Smooth muscle cell (in vitro differentiated cells): Measurements from ENCODE around the gene SPAG7. TPM values are rescaled to one million over a fixed set of nuclear protein-coding genes. Genes with fewer than 3 reads are reported as not detected.

Source experiments
- DNase-seq: peaks from one replicate; lab custom pipeline; 2025; ENCODE audit not compliant: unreplicated experiment; lab: John Stamatoyannopoulos, UW
- H2AFZ ChIP-seq: fragments of 200-600 bp; sonication (generic); 2 replicates; pipeline ENCODE4 v1.6.0; 2016; ENCODE audit warnings: antibody characterized with exemption, low read depth, mild to moderate bottlenecking
- H3F3A ChIP-seq: fragments of 200-600 bp; sonication (generic); 2 replicates; pipeline ENCODE4 v1.6.0; 2017; ENCODE audit warnings: antibody characterized with exemption, low read depth
- H3K27ac ChIP-seq: fragments of 200-600 bp; sonication (generic); 2 replicates; pipeline ENCODE4 v1.5.1; 2016; ENCODE audit warnings: low read depth, mild to moderate bottlenecking
- H3K27me3 ChIP-seq: fragments of 200-600 bp; sonication (generic); 2 replicates; pipeline ENCODE4 v1.6.1; 2016; ENCODE audit warnings: low read depth, mild to moderate bottlenecking
- H3K36me3 ChIP-seq: fragments of 200-600 bp; sonication (generic); 2 replicates; pipeline ENCODE4 v1.5.1; 2016; ENCODE audit warnings: low read depth
- H3K4me1 ChIP-seq: fragments of 200-600 bp; sonication (generic); 2 replicates; pipeline ENCODE4 v1.5.1; 2016; ENCODE audit warnings: low read depth
- H3K4me2 ChIP-seq: fragments of 200-600 bp; sonication (generic); 2 replicates; pipeline ENCODE4 v1.6.0; 2016; ENCODE audit warnings: mild to moderate bottlenecking
- H3K4me3 ChIP-seq: fragments of 200-600 bp; sonication (generic); 2 replicates; pipeline ENCODE4 v1.5.1; 2016; ENCODE audit warnings: mild to moderate bottlenecking
- H3K79me2 ChIP-seq: fragments of 200-600 bp; sonication (generic); 2 replicates; pipeline ENCODE4 v1.6.0; 2016; ENCODE audit warnings: low read depth, mild to moderate bottlenecking
- H3K9ac ChIP-seq: fragments of 200-600 bp; sonication (generic); 2 replicates; pipeline ENCODE4 v1.6.0; 2016; ENCODE audit warnings: low read depth
- H3K9me3 ChIP-seq: fragments of 200-600 bp; sonication (generic); replicated peaks from 2 replicates; pipeline ENCODE4 v1.5.1; 2016; ENCODE audit warnings: low read depth
- H4K20me1 ChIP-seq: fragments of 200-600 bp; sonication (generic); 2 replicates; pipeline ENCODE4 v1.6.0; 2016; ENCODE audit warnings: low read depth
- CTCF ChIP-seq: fragments of 200-600 bp; sonication (generic); IDR thresholded peaks from 2 replicates; pipeline ENCODE4 v1.5.1; 2017; ENCODE audit warnings: borderline replicate concordance, mild to moderate bottlenecking, antibody characterized with exemption; ENCODE audit not compliant: insufficient read depth, poor library complexity, severe bottlenecking
- WGBS: methylation state at CpG from one replicate; pipeline ENCODE4 v1.1.7; 2016; ENCODE audit warnings: low lambda C conversion rate; 5-methylcytosine and 5-hydroxymethylcytosine counted together
- polyA plus RNA-seq: library from polyadenylated mRNA; unstranded; fragments of >200 nt; fragmentation: Nextera tagmentation; extraction: Ambion mirVana; gene quantifications from 2 replicates; pipeline ENCODE4 v1.2.1, GENCODE V29; 2016
- total RNA-seq: library from RNA; depleted of rRNA; stranded (reverse); fragments of >200 nt; gene quantifications from 2 replicates; pipeline ENCODE4 v1.2.3, GENCODE V29; 2014

Gene SPAG7
- total and polyA plus RNA-seq, 2 experiments from 2014 or later, result 70.7 to 192 TPM

- no peak for DNase-seq
- no peak overlapping the region for H3K9ac ChIP-seq
- H4K20me1 ChIP-seq, result no peaks in the 10 kb centered on the region
- H3K27me3 ChIP-seq, result no peaks in the 10 kb centered on the region
- no peaks in the 10 kb centered on the region for H3K9me3 ChIP-seq
- no peak overlapping the region for H3K4me2 ChIP-seq
- WGBS, result 79% methylated on average over 10 of the region's 10 CpGs
- H3K27ac ChIP-seq, result no peak overlapping the region
- H3F3A ChIP-seq, result no peaks in the 10 kb centered on the region
- H2AFZ ChIP-seq, result no peak overlapping the region
- H3K4me1 ChIP-seq, result peaks cover under 1% of the 10 kb centered on the region
- H3K79me2 ChIP-seq, result no peaks in the 10 kb centered on the region
- H3K36me3 ChIP-seq, result no peaks in the 10 kb centered on the region
- peak; percentile 16 for TF ChIP-seq CTCF
- H3K4me3 ChIP-seq, result no peak overlapping the region
Measured at GRCh38 chr17:4956493-4957061, 11.0 kb downstream of the SPAG7 start.

GRCh38 chr17:4955091-4955490, 12.5 kb downstream of the SPAG7 start:
- 97% methylated on average over 8 of the region's 8 CpGs for WGBS
- H2AFZ ChIP-seq, result no peak overlapping the region
- peaks cover 15% of the 10 kb centered on the region for H3K4me1 ChIP-seq
- H3K9ac ChIP-seq, result no peak overlapping the region
- no peaks in the 10 kb centered on the region for H3K79me2 ChIP-seq
- peaks cover 5% of the 10 kb centered on the region for H3F3A ChIP-seq
- DNase-seq, result no peak
- no peaks in the 10 kb centered on the region for H3K9me3 ChIP-seq
- no peak for TF ChIP-seq CTCF
- H4K20me1 ChIP-seq, result no peaks in the 10 kb centered on the region
- no peak overlapping the region for H3K4me2 ChIP-seq
- H3K27me3 ChIP-seq, result no peaks in the 10 kb centered on the region
- H3K27ac ChIP-seq, result no peak overlapping the region
- no peak overlapping the region for H3K4me3 ChIP-seq
- H3K36me3 ChIP-seq, result no peaks in the 10 kb centered on the region

- no peak for TF ChIP-seq CTCF
- Histone ChIP-seq H3K27me3 (no peaks in the 10 kb centered on the region), H3K79me2 (no peaks in the 10 kb centered on the region), H3K36me3 (no peaks in the 10 kb centered on the region), H3K27ac (peak overlapping the region; percentile 62), H3K9me3 (no peaks in the 10 kb centered on the region), H3F3A (peaks cover 5% of the 10 kb centered on the region), H2AFZ (no peak overlapping the region), H3K9ac (no peak overlapping the region), H3K4me1 (peaks cover 16% of the 10 kb centered on the region), H3K4me2 (no peak overlapping the region), H4K20me1 (no peaks in the 10 kb centered on the region), H3K4me3 (no peak overlapping the region)
- no peak for DNase-seq
- 79% methylated on average over 14 of the region's 14 CpGs for WGBS
Measured at GRCh38 chr17:4953451-4953961, 14.1 kb downstream of the SPAG7 start.

DNA sequence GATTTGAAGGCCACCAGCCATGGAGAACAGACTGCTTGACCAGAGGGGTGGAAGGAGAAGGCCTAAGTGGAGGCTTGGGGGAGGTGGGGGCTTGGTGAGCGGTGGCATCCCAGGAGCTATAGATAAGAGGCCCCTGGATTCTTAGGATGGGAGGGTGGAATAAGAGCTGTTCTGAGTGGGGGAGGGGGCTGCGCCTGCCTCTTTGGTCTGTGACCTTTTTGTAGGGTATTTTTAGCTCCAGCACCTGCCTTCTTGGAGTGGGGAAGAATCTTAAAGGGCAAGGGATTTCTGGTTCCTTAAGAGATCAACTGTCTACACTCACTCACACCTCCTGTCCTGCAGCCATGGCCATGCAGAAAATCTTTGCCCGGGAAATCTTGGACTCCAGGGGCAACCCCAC, 16.1 kb downstream of the SPAG7 start:
- Histone ChIP-seq H3K27ac (no peak overlapping the region), H3K9ac (no peak overlapping the region), H3K4me3 (no peak overlapping the region), H3K79me2 (peaks cover 17% of the 10 kb centered on the region), H2AFZ (no peak overlapping the region), H3K4me2 (no peak overlapping the region), H3F3A (peaks cover 16% of the 10 kb centered on the region), H3K9me3 (no peaks in the 10 kb centered on the region), H3K4me1 (peaks cover 23% of the 10 kb centered on the region), H3K27me3 (no peaks in the 10 kb centered on the region), H3K36me3 (no peaks in the 10 kb centered on the region), H4K20me1 (peaks cover 12% of the 10 kb centered on the region)
- no peak for TF ChIP-seq CTCF
- 70% methylated on average over 3 of the region's 3 CpGs for WGBS
- DNase-seq, result no peak
